ENCODE results near the gene ZCCHC4. TPM values are rescaled to one million over a fixed set of nuclear protein-coding genes. Genes with fewer than 3 reads are reported as not detected.

Gene ZCCHC4, protein sequence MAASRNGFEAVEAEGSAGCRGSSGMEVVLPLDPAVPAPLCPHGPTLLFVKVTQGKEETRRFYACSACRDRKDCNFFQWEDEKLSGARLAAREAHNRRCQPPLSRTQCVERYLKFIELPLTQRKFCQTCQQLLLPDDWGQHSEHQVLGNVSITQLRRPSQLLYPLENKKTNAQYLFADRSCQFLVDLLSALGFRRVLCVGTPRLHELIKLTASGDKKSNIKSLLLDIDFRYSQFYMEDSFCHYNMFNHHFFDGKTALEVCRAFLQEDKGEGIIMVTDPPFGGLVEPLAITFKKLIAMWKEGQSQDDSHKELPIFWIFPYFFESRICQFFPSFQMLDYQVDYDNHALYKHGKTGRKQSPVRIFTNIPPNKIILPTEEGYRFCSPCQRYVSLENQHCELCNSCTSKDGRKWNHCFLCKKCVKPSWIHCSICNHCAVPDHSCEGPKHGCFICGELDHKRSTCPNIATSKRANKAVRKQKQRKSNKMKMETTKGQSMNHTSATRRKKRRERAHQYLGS
- 3.9 to 5.1 TPM (median 4.5 TPM) in 5 replicates for total RNA-seq (2022; extraction: Qiagen RNA extraction; ENCODE audit: low read depth)

DNA sequence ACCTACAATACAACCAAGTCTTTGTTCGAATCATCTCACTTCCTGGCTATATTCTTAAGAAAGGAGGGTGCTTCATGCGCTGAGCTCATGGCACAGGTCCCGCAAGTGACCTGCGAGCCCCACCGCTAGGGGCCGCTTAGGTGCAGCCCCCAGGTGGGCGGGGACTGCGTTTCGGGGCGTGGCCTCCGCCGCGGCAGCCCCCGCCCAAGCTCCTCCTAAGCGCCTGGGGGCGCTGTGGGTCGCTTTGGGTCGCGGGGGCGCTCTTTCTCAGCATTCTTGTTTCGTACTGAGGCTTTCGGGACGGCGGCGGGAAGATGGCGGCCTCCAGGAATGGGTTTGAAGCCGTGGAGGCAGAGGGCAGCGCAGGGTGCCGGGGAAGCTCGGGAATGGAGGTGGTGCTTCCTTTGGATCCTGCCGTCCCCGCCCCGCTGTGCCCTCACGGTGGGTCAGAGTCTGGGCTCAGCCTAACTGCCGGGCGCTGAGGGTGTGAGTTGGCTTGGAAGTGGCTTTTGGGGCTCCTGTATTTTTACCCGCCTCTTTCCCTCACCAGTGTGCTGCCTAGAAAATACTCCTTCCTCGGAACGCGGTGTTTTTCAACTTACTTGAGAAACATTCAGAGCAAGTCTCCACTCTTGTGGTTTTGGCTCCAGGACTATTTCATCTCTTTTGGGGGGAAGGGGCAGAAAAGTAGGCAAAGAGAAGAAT lies at the start of gene ZCCHC4:
TSS of gene ZCCHC4 (plus strand) at position 279 of the 705 bp plus-strand sequence. CDS start at position 315, 36 bp downstream.

DNA sequence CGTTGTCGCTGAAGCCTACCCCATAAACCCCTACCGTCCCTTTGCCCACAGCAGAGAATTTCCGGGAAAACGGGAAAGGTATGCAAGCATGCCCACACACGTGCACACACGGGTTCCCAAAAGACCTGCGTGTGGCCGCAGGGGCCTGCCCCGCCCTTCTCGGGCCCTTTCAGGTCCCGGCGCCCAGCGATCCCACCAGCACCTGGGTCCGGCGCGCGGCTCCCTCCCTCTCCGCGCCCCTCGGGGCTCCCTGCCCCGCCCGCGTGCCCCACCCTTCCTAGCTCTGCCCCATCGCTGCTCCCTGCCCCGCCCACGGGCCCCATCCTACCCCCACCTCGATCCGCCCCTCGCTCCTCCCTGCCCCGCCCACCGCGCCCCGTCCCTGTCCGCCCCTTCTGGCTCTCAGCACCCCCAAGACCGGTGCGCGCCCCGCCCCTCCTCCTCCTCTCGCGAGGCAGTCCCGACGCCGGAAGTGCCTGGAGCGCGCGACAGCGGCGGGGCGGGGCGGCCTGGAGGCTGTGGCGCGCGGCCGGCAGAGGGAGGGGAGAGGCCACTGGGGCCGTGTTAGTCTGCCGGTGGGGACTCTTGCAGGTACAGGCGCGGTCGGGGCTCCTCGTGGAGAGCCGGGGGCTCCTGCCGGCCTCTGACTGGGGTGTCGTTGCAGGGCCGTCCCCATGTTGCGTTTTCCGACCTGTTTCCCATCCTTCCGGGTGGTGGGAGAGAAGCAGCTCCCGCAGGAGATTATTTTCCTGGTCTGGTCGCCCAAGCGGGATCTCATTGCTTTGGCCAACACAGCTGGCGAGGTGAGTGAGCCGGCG lies 64.4 kb downstream of the ZCCHC4 start, which contains the start of gene ANAPC4:
TSS of gene ANAPC4 (plus strand) at position 510 of the 818 bp plus-strand sequence. CDS start at position 675, 165 bp downstream.

Other genes with a start within 250 kb of the ZCCHC4 start
- gene SEPSECS, start 152.3 kb upstream of the ZCCHC4 start, total RNA-seq (2022; extraction: Qiagen RNA extraction; ENCODE audit: low read depth) = 2.1 to 3.2 TPM (median 2.5 TPM) in 5 replicates
- gene PI4K2B, start 78.7 kb upstream of the ZCCHC4 start, total RNA-seq (2022; extraction: Qiagen RNA extraction; ENCODE audit: low read depth) = 2.3 to 8.6 TPM (median 8.0 TPM) in 5 replicates
- 7.2 to 13.2 TPM (median 12.5 TPM) in 5 replicates for gene ANAPC4, start 64.5 kb downstream of the ZCCHC4 start, total RNA-seq (2022; extraction: Qiagen RNA extraction; ENCODE audit: low read depth)